ENCODE data around the gene MUC16.

Gene MUC16

GRCh38 chr19:9009431-9009830 is 778 bp downstream of the MUC16 start:
- no peak for DNase-seq

GRCh38 chr19:9008667-9009066 is 1.5 kb downstream of the MUC16 start:
- no peak for DNase-seq

- no peak for DNase-seq
These were observed 9.3 kb downstream of the MUC16 start for GRCh38 chr19:9000933-9001332.

- no peak for DNase-seq
These were observed 22.0 kb downstream of the MUC16 start for GRCh38 chr19:8988204-8988603.

GRCh38 chr19:8986296-8986695 is 23.9 kb downstream of the MUC16 start:
- no peak for DNase-seq

- DNase-seq: no peak
These were observed 36.6 kb downstream of the MUC16 start for GRCh38 chr19:8973501-8974091.

- no peak for DNase-seq
These were observed 44.3 kb downstream of the MUC16 start for GRCh38 chr19:8965887-8966286.
